ENCODE data around the gene KDM4B.

Gene KDM4B

DNA sequence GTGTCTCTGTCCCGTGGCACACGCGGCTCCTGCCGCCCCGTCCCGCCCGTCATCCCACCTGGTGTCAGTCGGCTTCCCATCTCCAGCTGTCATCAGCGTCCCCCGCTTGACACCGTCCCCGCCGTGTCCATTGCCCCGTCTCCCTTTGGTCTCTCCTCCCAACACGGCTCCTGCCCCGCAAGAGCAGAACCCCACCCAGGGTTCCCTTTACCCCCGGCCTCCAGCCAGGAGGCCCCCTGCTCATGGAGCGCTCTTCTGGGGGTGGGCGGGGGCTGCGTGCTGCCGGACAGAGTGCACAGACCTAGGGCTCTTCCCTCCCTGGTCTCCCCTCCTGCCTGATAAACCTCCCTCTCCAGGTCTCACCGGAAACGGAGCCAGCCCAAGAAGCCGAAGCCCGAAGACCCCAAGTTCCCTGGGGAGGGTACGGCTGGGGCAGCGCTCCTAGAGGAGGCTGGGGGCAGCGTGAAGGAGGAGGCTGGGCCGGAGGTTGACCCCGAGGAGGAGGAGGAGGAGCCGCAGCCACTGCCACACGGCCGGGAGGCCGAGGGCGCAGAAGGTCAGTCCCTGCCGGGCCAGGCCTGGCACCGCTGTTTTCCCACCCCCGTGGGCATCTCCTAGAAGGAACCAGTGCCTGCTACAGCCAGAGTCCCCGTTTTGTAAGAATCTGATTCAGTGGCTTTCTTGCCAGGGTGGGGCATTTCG is 150.5 kb downstream of the KDM4B start:
- no peak overlapping the region for H3K4me3 ChIP-seq (ENCODE audit: low read depth, low read length)
- TF ChIP-seq, protein P1, sequence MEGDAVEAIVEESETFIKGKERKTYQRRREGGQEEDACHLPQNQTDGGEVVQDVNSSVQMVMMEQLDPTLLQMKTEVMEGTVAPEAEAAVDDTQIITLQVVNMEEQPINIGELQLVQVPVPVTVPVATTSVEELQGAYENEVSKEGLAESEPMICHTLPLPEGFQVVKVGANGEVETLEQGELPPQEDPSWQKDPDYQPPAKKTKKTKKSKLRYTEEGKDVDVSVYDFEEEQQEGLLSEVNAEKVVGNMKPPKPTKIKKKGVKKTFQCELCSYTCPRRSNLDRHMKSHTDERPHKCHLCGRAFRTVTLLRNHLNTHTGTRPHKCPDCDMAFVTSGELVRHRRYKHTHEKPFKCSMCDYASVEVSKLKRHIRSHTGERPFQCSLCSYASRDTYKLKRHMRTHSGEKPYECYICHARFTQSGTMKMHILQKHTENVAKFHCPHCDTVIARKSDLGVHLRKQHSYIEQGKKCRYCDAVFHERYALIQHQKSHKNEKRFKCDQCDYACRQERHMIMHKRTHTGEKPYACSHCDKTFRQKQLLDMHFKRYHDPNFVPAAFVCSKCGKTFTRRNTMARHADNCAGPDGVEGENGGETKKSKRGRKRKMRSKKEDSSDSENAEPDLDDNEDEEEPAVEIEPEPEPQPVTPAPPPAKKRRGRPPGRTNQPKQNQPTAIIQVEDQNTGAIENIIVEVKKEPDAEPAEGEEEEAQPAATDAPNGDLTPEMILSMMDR (conservative IDR thresholded peaks at IDR 0.05; ENCODE audit: low read depth, low read length): no peak
- no peak for DNase-seq (ENCODE audit: low read depth)

DNA sequence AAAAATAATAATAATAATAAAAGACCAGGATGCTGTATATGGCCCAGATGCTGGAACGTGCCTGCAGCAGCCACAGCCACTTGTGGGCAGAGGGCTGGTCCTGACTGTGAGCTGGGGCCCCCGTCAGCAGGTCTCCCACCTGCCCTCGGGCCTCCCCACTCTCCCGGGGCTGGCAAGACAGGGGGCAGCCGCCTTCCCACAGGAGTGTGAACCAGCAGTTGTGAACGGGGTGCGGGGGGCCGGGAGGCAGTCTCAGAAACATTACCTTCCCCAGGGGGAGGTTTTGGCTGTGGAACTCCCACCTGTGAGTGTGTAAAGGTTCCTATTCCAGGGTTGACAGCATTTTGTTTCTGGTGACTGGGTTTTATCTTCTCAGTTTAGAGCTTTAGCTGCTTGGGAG is 151.4 kb downstream of the KDM4B start:
- no peak for DNase-seq (ENCODE audit: low read depth)
- TF ChIP-seq, protein P1 (conservative IDR thresholded peaks at IDR 0.05; ENCODE audit: low read depth, low read length): no peak

DNA sequence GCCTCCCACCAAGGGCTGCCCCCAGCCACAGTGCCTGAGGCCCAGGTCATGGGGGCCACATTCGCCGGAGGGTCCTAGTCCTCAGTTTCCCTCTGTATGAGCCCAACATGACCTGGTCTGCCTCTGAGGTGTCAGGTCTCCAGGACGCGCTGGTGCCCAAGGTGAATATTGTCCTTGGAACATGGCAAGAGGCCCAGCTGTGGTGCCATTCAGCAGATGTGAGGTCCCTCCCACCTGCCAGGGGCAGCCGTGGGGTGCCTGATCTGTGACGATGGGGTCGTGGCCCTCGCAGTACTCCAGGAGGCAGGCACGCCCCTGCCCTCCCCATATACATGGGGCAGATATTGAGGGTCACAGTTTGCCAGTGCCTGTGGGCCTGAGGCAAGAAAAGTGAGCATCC is 151.9 kb downstream of the KDM4B start:
- TF ChIP-seq, protein P1 (conservative IDR thresholded peaks at IDR 0.05; ENCODE audit: low read depth, low read length): no peak
- H3K4me3 ChIP-seq (ENCODE audit: low read depth, low read length): no peak overlapping the region
- no peak for DNase-seq (ENCODE audit: low read depth)

More for the DNA sequence above, 151.4 kb downstream of the KDM4B start:
- no peak overlapping the region for H3K4me3 ChIP-seq (ENCODE audit: low read depth, low read length)

DNA sequence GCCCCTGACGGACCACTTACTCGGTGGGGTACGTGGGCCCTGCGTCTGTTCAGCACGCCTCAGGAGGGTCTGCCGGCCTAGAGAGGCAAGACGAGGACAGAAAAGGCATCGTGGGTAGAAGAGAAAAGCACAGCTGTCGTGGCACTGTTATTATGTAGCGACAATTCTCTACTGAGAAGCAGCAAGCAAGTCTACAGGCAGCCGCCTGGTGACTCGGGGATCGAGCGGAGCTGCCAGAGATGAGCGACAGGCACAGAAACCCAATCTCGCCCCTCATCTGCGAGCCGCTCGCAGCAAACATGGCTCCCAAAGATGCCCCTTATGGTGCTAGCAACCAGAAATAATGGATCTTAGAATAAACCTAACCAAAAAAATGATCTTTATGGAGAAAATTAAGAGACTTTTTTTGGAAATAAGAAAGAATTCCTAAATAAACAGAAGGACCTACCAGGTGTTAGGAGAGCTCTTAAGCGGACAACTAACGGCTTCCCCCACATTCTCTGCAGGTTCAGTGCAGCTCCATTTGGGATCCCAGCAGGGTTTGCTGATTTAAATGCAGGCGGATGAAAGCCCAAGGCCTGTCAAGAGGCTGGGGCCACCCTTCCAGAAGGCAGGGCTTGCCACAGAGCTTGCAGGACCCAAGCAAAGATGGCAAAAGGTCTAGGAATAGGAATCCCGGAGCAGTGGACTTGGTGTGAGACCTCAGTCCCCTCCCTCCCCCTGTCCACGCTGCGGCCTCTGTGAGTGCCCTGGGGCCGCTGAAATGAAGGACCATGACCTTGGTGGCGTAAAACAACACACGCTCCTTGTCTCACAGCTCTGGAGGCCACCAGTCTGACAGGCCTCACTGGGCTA is 152.6 kb downstream of the KDM4B start:
- no peak for DNase-seq (ENCODE audit: low read depth)
- TF ChIP-seq, protein P1 (conservative IDR thresholded peaks at IDR 0.05; ENCODE audit: low read depth, low read length): no peak
- H3K4me3 ChIP-seq (ENCODE audit: low read depth, low read length): no peak overlapping the region

DNA sequence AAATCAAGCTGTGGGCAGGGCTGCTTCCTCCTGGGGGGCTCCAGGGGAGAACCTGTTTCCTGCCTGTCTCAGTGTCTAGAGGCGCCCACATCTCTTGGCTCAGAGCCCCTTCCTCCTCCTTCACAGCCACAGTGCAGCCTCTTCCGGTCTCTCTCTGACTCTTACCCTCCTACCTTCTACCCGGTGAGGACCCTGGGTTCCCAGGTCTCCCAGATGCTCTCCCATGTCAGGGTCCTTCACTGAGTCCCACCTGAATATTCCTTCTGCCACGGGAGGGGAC is 153.1 kb downstream of the KDM4B start:
- TF ChIP-seq, protein P1 (conservative IDR thresholded peaks at IDR 0.05; ENCODE audit: low read depth, low read length): no peak
- no peak overlapping the region for H3K4me3 ChIP-seq (ENCODE audit: low read depth, low read length)
- DNase-seq (ENCODE audit: low read depth): no peak

DNA sequence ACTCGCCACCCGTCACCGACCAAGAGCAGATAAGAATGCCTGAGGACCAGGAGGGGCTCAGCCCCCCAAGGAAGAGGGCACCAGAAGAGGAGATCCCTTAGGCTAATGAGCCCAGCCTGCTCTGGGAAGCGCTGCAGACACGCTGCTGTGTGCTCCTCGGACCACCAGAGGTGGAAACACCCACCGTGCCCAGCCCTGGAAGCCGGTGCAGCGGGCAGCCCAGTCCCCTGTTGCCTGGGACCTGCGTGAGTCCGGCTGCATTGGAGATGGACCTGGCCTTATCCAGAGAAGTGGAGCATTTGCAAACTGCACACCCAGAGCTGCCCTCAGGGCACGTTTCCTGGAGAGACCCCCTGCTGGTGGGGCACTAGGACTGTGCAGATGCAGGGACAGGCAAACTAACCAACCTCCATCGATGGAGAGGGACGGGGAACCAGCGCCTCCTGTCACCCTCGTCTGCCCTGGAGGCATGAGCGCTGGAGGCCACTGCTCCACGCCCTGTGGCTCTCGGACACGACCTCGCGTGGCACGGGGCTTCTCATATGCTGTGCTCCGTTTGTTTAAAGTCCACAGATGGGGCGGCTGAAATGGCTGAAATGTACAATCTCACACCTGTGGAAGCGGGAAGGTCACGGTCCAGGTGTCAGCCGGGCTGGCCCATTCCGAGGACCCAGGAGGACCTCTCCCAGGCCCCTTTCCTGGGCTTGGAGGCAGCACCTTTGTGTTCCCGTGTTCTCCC is 153.9 kb downstream of the KDM4B start:
- no peak overlapping the region for H3K4me3 ChIP-seq (ENCODE audit: low read depth, low read length)
- TF ChIP-seq, protein P1 (conservative IDR thresholded peaks at IDR 0.05; ENCODE audit: low read depth, low read length): no peak
- DNase-seq (ENCODE audit: low read depth): no peak

Measured in choroid plexus epithelial cell (primary cell).